Activated CD8-positive, alpha-beta memory T cell treated with anti-CD3 and anti-CD28 coated beads for 36 hours (primary cell): Measurements from ENCODE around the gene EPHB1. TPM values are rescaled to one million over a fixed set of nuclear protein-coding genes. Genes with fewer than 3 reads are reported as not detected.

Source experiments
- CTCF ChIA-PET: fragments of 350-600 bp; sonication (Branson Sonifier 250); formaldehyde crosslinking; loops from one replicate; lab custom pipeline; 2021; ENCODE audit warnings: antibody characterized with exemption; lab: Charles Lee
- POLR2A ChIA-PET: fragments of 350-600 bp; sonication (Branson Sonifier 250); formaldehyde crosslinking; loops from one replicate; lab custom pipeline; 2021; ENCODE audit warnings: antibody characterized with exemption; lab: Charles Lee
- total RNA-seq, 2 experiments: library from RNA; stranded (reverse); gene quantifications; one replicate each; pipeline ENCODE4 v1.2.3, GENCODE V29; 2021

EPHB1 gene
- total RNA-seq, 2 experiments from 2014 or later, result not detected

DNA sequence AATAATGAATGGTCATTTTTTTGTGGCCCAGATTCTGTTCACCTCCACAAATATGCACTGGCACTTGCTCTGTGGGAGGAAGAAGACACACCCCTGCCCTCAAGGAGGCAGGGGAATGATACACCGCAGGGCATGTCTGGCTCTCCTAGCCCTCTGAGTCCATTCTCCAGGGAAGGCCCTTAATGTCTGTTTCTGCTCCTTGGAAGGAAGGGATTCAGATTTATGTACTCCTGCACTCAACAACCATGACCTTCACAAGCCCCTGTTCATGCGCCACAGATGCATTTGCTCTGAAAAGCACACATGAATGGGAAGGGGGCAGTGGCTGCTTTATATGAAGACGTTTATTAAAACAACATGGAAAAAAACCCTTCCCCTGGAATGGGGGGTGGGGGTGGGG lies 333.8 kb downstream of the EPHB1 start:
- POLR2A ChIA-PET, result no interaction called here
- CTCF ChIA-PET, result no interaction called here

GRCh38 chr3:135131290-135131689 lies 336.2 kb downstream of the EPHB1 start:
- ChIA-PET POLR2A (no interaction called here), CTCF (no interaction called here)

- ChIA-PET POLR2A (no interaction called here), CTCF (no interaction called here)
Measured at GRCh38 chr3:135133905-135134683, 339.0 kb downstream of the EPHB1 start.

DNA sequence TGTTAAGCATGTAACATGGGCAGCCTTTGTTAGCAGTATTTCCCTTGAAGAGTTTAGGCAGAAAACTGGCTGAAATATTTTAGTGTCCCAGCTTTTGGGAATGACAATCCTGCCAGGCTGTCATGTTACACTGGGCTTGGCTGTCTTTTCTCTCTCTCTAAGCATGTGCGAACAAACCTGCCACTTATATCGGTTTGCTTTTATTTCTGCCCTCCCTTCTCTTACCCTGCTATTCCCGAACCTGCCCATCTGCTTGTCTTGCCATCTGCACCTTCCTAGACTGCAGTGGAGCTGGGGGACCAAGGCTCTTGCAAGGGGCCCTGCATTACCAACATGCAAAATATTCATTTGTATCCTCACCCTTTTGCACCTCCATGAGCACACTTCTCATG lies 339.6 kb downstream of the EPHB1 start:
- CTCF ChIA-PET, result no interaction called here

DNA sequence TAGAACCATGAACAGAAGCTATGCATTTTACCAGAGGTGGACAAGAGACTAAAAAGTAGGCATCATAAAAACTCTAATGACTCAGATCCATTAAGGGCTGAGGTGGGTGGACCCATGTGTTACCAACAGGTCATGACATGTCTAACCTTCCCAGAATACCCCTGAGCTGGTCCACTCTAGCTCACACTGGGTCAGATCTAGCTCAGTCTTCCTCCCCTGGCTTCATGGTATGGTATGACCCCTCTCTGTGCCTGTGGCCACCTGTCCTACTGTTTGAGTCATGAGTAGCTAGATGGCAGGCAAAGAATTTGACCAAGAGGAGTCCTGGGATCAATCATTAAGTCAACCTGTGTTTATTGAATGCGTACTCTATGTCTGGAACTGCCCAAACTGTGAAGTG lies 340.4 kb downstream of the EPHB1 start:
- CTCF ChIA-PET, result no interaction called here
- POLR2A ChIA-PET, result no interaction called here

More for the DNA sequence above, 339.6 kb downstream of the EPHB1 start:
- POLR2A ChIA-PET, result no interaction called here

GRCh38 chr3:135136361-135137100 lies 341.5 kb downstream of the EPHB1 start:
- ChIA-PET POLR2A (no interaction called here), CTCF (no interaction called here)

DNA sequence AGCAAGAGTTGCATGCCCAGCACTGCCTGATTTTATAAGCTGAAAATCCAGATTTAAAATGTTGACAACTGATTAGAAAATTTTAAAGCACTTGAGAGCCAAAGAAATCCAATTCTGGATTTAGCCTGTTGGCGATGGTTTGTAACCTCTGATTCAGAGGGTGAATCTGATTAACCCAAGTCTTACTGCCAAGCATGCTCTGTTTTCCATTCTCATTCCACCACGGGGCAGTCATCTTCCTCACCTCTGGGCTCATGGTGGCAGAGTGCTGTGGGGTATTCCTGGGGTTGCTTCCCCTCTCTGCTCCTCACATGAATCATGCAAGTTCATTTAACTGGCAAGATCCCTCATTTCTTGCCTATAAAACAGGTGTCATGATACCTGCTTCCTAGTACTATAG lies 342.2 kb downstream of the EPHB1 start:
- POLR2A ChIA-PET, result no interaction called here
- CTCF ChIA-PET, result no interaction called here

DNA sequence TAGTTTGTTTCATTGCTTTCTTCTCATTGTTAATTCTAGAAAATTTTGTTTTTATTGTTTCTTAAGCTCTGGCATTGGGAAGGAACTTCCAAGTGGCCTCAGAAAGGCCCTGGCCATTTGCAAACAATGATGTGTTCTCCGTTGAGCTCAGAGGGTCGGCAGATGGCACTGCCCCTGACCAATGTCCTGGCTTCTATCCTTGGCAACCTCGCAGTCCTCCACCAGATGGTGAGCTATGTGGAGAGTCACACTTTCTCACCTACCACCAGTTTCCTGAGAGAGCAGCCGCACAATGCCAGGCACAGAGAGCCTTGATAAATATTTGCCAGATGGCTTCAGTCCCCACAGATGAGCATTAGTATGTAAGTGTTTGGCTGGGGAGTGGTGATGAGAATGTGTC lies 343.7 kb downstream of the EPHB1 start:
- ChIA-PET CTCF (no interaction called here), POLR2A (no interaction called here)

GRCh38 chr3:135140591-135140990 lies 345.5 kb downstream of the EPHB1 start:
- ChIA-PET CTCF (interaction anchor here (0.6 kb wide), 1 partner anchor 133 kb away, joined by 3 read pairs; no protein-coding TSS in a partner anchor), POLR2A (no interaction called here)

GRCh38 chr3:135141160-135141559 lies 346.1 kb downstream of the EPHB1 start:
- ChIA-PET CTCF (interaction anchor here (0.6 kb wide), 1 partner anchor 132 kb away, joined by 3 read pairs; no protein-coding TSS in a partner anchor), POLR2A (no interaction called here)

DNA sequence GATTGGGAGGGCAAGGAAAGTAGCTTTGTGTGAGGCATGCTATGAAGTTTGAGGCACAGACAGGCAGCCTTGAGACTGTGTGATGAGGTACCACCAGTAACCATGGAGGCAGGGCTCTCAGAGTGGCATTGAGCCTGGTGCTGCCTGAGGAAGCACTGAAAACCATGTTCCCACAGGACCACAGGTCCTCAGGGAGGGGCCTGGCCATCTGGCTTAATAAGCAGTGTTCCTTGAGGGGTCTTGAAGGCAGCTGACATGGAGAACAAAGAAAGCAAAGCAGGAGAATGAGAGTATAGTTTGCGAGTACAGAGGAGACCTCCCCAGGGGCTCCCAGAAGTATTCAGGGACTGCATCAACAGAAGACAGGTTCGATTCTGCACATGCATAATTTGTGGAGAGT lies 346.6 kb downstream of the EPHB1 start:
- ChIA-PET CTCF (no interaction called here), POLR2A (no interaction called here)

- CTCF ChIA-PET, result no interaction called here
- POLR2A ChIA-PET, result no interaction called here
Measured at GRCh38 chr3:135142530-135142929, 347.5 kb downstream of the EPHB1 start.

DNA sequence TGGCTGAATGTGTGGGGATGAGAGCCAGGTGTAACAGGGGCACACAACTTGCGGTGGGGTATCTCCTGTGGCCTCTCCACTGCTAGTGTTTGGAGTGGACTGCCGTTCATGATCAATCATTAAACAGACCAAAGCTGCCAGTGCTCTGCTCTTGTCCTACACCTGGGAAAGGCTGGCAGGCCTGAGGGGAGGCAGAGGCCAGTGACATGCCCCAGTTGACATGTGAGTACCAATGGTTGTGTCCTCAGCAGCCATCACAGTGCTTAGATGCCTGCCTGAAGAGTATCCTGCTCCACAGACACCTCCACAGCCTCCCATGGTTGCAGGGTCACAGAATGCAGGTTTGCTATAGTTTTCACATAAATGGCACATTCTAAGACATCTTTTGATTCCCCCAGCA lies 348.4 kb downstream of the EPHB1 start:
- CTCF ChIA-PET, result no interaction called here
- POLR2A ChIA-PET, result no interaction called here

DNA sequence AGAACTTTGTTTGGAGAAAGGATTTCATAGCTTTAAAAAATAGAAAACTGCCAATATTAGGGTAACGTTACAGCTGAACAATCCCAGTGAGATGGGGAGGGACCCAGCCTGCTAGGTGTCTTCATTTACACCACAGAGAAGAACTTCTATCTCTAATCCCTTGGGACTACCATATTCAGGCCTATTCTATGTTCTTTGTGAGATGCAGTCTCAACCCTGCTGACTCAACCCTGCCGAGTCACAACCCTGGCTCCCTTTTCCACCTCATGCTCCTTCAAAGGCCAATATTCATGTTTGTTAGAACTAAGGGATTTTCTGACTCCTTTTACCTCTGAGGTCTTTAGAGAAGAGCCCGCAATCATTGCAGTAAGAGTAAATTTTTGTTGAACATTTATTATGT lies 350.5 kb downstream of the EPHB1 start:
- ChIA-PET CTCF (no interaction called here), POLR2A (no interaction called here)

DNA sequence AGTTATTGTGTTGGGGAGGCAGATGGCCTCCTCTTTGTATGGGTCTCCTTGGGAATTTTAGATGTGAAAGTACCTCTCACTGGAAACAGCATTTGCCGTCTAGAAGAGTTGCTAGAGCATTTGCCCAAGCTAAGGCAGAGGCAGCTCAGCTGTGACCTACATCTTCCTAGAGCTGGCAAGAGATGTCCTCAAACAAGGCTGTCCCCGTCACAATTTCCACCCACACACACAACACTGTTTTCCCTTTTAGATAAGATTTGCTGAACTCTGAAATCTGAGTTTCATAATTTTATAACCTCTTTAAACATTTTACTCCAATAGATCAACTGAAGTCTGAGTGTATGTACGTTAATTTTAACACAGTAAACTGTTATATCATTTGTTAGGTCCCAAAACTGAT lies 352.6 kb downstream of the EPHB1 start:
- ChIA-PET POLR2A (no interaction called here), CTCF (no interaction called here)

DNA sequence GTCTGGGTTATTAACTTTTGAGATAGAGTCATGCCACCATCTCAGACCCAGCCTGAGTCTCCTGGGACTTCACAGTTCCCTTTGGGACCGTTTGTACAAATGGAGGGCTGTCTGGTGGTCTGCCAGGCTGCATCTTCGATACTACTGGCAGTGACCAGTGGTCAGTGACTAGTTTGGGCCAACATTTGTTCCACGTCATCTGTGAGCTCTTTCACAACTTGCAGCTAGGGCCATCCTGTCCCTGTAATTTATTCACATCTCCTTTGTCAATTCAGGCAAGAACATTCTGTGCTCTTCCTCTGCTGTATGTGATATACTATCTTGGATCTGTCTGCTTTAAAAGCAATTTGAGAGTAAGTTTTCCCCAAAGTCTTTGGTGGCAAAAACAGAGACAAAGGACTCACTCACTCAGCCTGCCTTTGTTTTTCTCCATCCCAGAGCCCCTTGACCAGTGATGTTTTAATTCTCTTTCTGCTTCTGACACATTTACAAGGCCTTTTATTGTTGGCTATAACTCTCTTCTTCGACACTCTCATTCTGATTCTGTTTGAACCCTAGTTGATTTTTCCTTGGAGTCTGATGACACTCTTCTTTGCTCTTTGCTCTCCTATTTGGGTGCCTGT lies 353.4 kb downstream of the EPHB1 start:
- ChIA-PET CTCF (no interaction called here), POLR2A (no interaction called here)

DNA sequence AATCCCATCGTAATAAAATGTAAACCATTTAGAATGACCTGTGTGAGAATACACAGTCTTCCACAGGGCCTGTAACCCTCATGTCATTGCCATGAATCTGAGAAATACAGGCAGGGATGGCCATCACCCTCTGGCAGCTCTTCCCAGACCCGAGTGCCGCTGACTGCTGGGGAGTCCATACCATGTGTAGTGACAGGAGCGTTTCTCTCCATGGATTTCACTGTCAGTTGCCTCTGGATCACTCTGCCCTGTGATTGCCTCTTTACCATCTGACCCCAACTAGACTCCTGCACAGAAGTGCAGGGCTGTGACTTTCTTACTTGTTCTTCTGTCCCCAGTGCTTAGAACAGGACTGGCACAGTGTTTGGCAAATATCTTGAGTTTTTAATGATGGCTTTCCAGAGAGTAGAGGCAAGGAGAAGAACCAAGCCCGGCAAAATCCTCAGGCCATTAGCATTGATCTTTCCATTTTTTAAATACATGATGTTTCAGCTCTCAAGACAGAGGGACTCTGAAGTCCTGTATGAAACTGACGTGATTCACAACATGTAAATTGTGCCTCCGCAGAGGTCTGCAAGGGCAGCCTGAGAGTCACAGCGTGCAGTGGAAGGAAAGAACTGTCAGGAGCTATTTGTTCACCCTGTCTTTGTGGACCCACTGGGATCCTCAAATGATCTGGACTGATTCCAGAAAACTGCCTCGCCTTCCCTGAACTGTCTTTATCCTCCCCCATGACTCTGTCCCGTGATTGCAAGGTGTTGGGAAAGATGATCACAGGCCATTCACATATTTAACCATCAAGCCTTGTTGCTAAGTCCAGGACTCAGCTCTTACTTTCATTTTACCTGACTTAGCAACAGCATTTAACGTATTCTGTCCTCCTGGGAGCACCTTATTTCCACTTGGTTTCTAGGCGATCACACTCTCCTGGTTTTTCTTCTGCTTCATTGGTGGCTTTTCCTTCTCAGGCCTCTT lies 354.9 kb downstream of the EPHB1 start:
- CTCF ChIA-PET, result no interaction called here
- POLR2A ChIA-PET, result no interaction called here

- ChIA-PET CTCF (no interaction called here), POLR2A (no interaction called here)
Measured at GRCh38 chr3:135154186-135154585, 359.1 kb downstream of the EPHB1 start.

- ChIA-PET POLR2A (no interaction called here), CTCF (no interaction called here)
Measured at GRCh38 chr3:135155228-135155627, 360.2 kb downstream of the EPHB1 start.
